CD4-positive, CD25-positive, alpha-beta regulatory T cell (primary cell): ENCODE data around the gene SLC29A1. TPM values are rescaled to one million over a fixed set of nuclear protein-coding genes. Genes with fewer than 3 reads are reported as not detected.
"Not testable (repeated sequence)": the region's sequence is repeated elsewhere in the genome, so short reads cannot be mapped to it uniquely, and the experiment has no call there.

ENCODE experiments used
- ATAC-seq, 2 donors: fragments of 150-1000 bp; cut with Tn5 transposase; one replicate each; pipeline ENCODE4 v1.10.0; 2021; ENCODE audit warnings: low read depth in 2 of 2, moderate number of reproducible peaks in 2 of 2, moderate library complexity in 1 of 2
- DNase-seq, 3 donors: peaks; one replicate each; pipeline versions ENCODE4 v3.0.0 to v3.0.0-alpha.2; 2012 to 2022; ENCODE audit warnings: mixed read lengths in 1 of 3
- H3K27ac ChIP-seq: one replicate; pipeline ENCODE4 v1.7.0; 2013; ENCODE audit warnings: mild to moderate bottlenecking, low read length; ENCODE audit not compliant: insufficient read depth, poor library complexity, severe bottlenecking
- H3K27me3 ChIP-seq: one replicate; pipeline ENCODE4 v1.7.0; 2013; ENCODE audit warnings: low read length; ENCODE audit not compliant: control insufficient read depth, insufficient read depth
- H3K36me3 ChIP-seq: one replicate; pipeline ENCODE4 v1.7.0; 2013; ENCODE audit warnings: mild to moderate bottlenecking, low read length, moderate library complexity; ENCODE audit not compliant: control insufficient read depth, insufficient read depth
- H3K4me1 ChIP-seq: 2 replicates; pipeline ENCODE4 v1.7.0; 2013; ENCODE audit warnings: mild to moderate bottlenecking, low read length; ENCODE audit not compliant: insufficient read depth, control insufficient read depth, poor library complexity, severe bottlenecking
- H3K4me3 ChIP-seq: one replicate; pipeline ENCODE4 v1.7.0; 2013; ENCODE audit warnings: low read depth, mild to moderate bottlenecking, low read length, moderate library complexity
- H3K9me3 ChIP-seq, 2 experiments: 1 replicate in 1 of 2; 2 replicates in 1 of 2; pipeline ENCODE4 v1.7.0; 2013; ENCODE audit warnings: low read length in 2 of 2, mild to moderate bottlenecking in 1 of 2, moderate library complexity in 1 of 2; ENCODE audit not compliant: control insufficient read depth in 2 of 2
- H3K27ac Mint-ChIP-seq, 3 donors: one replicate each; pipeline ENCODE4 v1.8.0; 2020 to 2022; ENCODE audit warnings: mild to moderate bottlenecking in 3 of 3, mixed read lengths in 3 of 3, moderate library complexity in 2 of 3
- H3K27me3 Mint-ChIP-seq: one replicate; pipeline ENCODE4 v1.8.0; 2022; ENCODE audit warnings: mild to moderate bottlenecking, mixed read lengths
- H3K36me3 Mint-ChIP-seq: one replicate; pipeline ENCODE4 v1.8.0; 2020; ENCODE audit warnings: mixed read lengths
- H3K4me1 Mint-ChIP-seq, 4 donors: one replicate each; pipeline ENCODE4 v1.8.0; 2020 to 2022; ENCODE audit warnings: mixed read lengths in 4 of 4, mild to moderate bottlenecking in 1 of 4
- H3K4me3 Mint-ChIP-seq, 4 donors: one replicate each; pipeline ENCODE4 v1.8.0; 2020 to 2022; ENCODE audit warnings: mild to moderate bottlenecking in 4 of 4, mixed read lengths in 4 of 4, moderate library complexity in 3 of 4
- H3K9me3 Mint-ChIP-seq, 7 donors: one replicate each; pipeline ENCODE4 v1.8.0; 2020 to 2022; ENCODE audit warnings: mixed read lengths in 7 of 7, mild to moderate bottlenecking in 3 of 7, moderate library complexity in 2 of 7
- polyA plus RNA-seq, 4 donors: library from polyadenylated mRNA; unstranded; fragments of 300-500 nt; fragmentation: Illumina TruSeq; gene quantifications; one replicate each; pipeline ENCODE4 v1.2.3, GENCODE V29; 2021
- total RNA-seq: library from RNA; stranded (reverse); gene quantifications from one replicate; pipeline ENCODE4 v1.2.3, GENCODE V29; 2022

Gene SLC29A1
- total and polyA plus RNA-seq, 5 donors from 2014 or later: 2.6 to 6.1 (median 3.6) TPM

GRCh38 chr6:44188819-44189218 lies 34.6 kb upstream of the SLC29A1 start:
- Mint-ChIP-seq H3K9me3 (peaks cover 0 to 2% (median 0%) of the 10 kb centered on the region in 7 donors), H3K4me3 (no peak overlapping the region), H3K36me3 (no peaks in the 10 kb centered on the region), H3K27ac (no peak overlapping the region), H3K4me1 (peaks cover 5 to 12% (median 8%) of the 10 kb centered on the region in 4 donors), H3K27me3 (no peaks in the 10 kb centered on the region)
- no peaks in the 10 kb centered on the region for H3K9me3 ChIP-seq
- no peaks in the 10 kb centered on the region for H3K36me3 ChIP-seq
- ATAC-seq (no peak), DNase-seq (no peak)
- H3K27me3 ChIP-seq: no peaks in the 10 kb centered on the region
- no peak overlapping the region for H3K27ac ChIP-seq
- no peak overlapping the region for H3K4me3 ChIP-seq
- H3K4me1 ChIP-seq: peaks cover 5% of the 10 kb centered on the region

GRCh38 chr6:44189257-44189656 lies 34.1 kb upstream of the SLC29A1 start:
- H3K27ac Mint-ChIP-seq: no peak overlapping the region
- Histone ChIP-seq H3K4me3 (no peak overlapping the region), H3K27me3 (no peaks in the 10 kb centered on the region), H3K9me3 (no peaks in the 10 kb centered on the region), H3K36me3 (no peaks in the 10 kb centered on the region), H3K27ac (no peak overlapping the region), H3K4me1 (peaks cover 5% of the 10 kb centered on the region)
- H3K36me3 Mint-ChIP-seq: no peaks in the 10 kb centered on the region
- no peak overlapping the region for H3K4me3 Mint-ChIP-seq
- H3K9me3 Mint-ChIP-seq: peaks cover 0 to 2% (median 0%) of the 10 kb centered on the region in 7 donors
- peaks cover 5 to 12% (median 8%) of the 10 kb centered on the region in 4 donors for H3K4me1 Mint-ChIP-seq
- H3K27me3 Mint-ChIP-seq: peaks cover 2% of the 10 kb centered on the region
- DNase-seq: no peak
- no peak for ATAC-seq

- H3K27ac ChIP-seq: no peak overlapping the region
- Mint-ChIP-seq H3K27ac (no peak overlapping the region), H3K9me3 (peaks cover 0 to 2% (median 0%) of the 10 kb centered on the region in 7 donors), H3K27me3 (peaks cover 6% of the 10 kb centered on the region), H3K4me3 (no peak overlapping the region), H3K36me3 (no peaks in the 10 kb centered on the region), H3K4me1 (peaks cover 5 to 8% (median 6%) of the 10 kb centered on the region in 4 donors)
- no peaks in the 10 kb centered on the region for H3K36me3 ChIP-seq
- no peak overlapping the region for H3K4me3 ChIP-seq
- ATAC-seq (no peak), DNase-seq (peak in 1 of 3 donors; percentile 15)
- peaks cover 4% of the 10 kb centered on the region for H3K4me1 ChIP-seq
- H3K9me3 ChIP-seq: no peaks in the 10 kb centered on the region
- no peaks in the 10 kb centered on the region for H3K27me3 ChIP-seq
These were observed 32.7 kb upstream of the SLC29A1 start for GRCh38 chr6:44190715-44191114.

GRCh38 chr6:44192428-44193041 lies 30.9 kb upstream of the SLC29A1 start:
- H3K27me3 ChIP-seq: no peaks in the 10 kb centered on the region

DNA sequence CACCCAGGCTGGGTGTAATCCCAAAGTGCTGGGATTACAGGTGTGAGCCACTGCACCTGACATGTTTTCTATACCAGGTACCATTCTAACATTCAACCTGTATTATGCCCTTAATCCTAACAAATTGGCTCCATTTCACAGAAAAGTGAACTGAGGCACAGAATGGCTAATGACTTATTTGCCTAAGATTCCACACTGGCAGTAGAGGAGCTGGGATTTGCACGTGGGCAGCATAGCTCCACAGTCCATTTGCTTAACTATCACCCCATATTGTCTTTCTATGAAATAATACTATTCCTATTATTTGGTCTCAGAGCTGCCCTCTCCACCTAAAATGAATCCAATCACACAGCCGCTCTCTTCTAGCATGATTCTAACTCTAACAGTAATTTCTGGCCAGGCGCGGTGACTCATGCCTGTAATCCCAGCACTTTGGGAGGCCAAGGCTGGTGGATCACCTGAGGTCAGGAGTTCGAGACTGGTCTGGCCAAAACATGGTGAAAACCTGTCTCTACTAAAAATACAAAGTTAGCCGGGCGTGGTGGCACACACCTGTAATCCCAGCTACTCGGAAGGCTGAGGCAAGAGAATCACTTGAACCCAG lies 30.0 kb upstream of the SLC29A1 start:
- no peaks in the 10 kb centered on the region for H3K36me3 Mint-ChIP-seq
- H3K27me3 Mint-ChIP-seq: peaks cover 6% of the 10 kb centered on the region
- no peak for ATAC-seq
- no peak overlapping the region for H3K27ac ChIP-seq
- no peaks in the 10 kb centered on the region for H3K36me3 ChIP-seq
- H3K4me1 Mint-ChIP-seq: no peaks in the 10 kb centered on the region
- H3K27ac Mint-ChIP-seq: peak overlapping the region in 1 of 3 donors; percentile 15
- no peak for DNase-seq
- no peaks in the 10 kb centered on the region for H3K9me3 ChIP-seq
- H3K9me3 Mint-ChIP-seq: peaks cover 0 to 2% (median 0%) of the 10 kb centered on the region in 7 donors
- H3K4me1 ChIP-seq: no peaks in the 10 kb centered on the region
- no peak overlapping the region for H3K4me3 Mint-ChIP-seq
- H3K27me3 ChIP-seq: no peaks in the 10 kb centered on the region
- no peak overlapping the region for H3K4me3 ChIP-seq

More at GRCh38 chr6:44192428-44193041, 30.9 kb upstream of the SLC29A1 start:
- Mint-ChIP-seq H3K4me3 (no peak overlapping the region), H3K27ac (no peak overlapping the region), H3K9me3 (peaks cover 0 to 2% (median 0%) of the 10 kb centered on the region in 7 donors), H3K4me1 (no peaks in the 10 kb centered on the region), H3K27me3 (peaks cover 6% of the 10 kb centered on the region), H3K36me3 (no peaks in the 10 kb centered on the region)
- Histone ChIP-seq H3K27ac (no peak overlapping the region), H3K4me1 (no peaks in the 10 kb centered on the region), H3K4me3 (no peak overlapping the region), H3K36me3 (no peaks in the 10 kb centered on the region), H3K9me3 (no peaks in the 10 kb centered on the region)
- DNase-seq (no peak), ATAC-seq (no peak)

DNA sequence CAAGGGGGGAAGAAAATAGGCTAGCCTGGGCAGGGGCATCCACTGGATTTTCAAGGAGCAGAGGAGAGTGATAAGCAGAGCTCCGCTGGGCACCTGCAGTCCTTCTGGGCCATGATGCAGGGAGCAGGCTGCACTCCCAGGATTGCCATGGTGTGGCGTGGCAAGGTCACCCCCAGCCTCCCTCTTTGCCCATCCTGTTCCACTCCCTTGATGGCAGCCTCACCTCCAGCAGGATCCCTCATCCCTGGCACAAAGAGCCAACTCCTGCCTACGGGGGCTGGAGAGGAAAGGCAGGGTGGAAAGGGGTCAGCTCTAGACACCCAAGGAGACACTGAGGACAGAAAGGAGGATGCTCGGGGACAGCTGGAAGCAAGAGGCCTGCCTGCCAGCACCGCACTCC lies 29.1 kb upstream of the SLC29A1 start:
- Histone ChIP-seq H3K27ac (no peak overlapping the region), H3K4me3 (no peak overlapping the region), H3K27me3 (no peaks in the 10 kb centered on the region), H3K9me3 (no peaks in the 10 kb centered on the region), H3K4me1 (no peaks in the 10 kb centered on the region), H3K36me3 (no peaks in the 10 kb centered on the region)
- Mint-ChIP-seq H3K9me3 (peaks cover 0 to 2% (median 0%) of the 10 kb centered on the region in 7 donors), H3K27ac (no peak overlapping the region), H3K27me3 (peaks cover 6% of the 10 kb centered on the region), H3K4me1 (no peaks in the 10 kb centered on the region), H3K36me3 (no peaks in the 10 kb centered on the region), H3K4me3 (peak overlapping the region in 1 of 4 donors; percentile 58)
- no peak for DNase-seq
- no peak for ATAC-seq

DNA sequence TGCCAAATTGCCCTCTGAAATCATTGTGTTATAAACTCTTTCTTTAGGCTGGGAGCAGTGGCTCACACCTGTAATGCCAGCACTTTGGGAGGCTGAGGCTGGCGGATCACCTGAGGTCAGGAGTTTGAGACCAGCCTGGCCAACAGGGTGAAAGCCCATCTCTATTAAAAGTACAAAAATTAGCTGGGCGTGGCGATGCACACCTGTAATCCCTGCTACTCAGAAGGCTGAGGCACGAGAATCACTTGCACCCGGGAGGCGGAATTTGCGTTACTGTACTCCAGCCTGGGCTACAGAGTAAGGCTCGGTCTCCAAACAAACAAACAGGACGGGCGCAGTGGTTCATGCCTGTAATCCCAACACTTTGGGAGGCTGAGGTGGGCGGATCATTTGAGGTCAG lies 27.0 kb upstream of the SLC29A1 start:
- H3K4me1 Mint-ChIP-seq: not testable (repeated sequence)

GRCh38 chr6:44198684-44199083 lies 24.7 kb upstream of the SLC29A1 start:
- H3K4me3 ChIP-seq: no peak overlapping the region
- Mint-ChIP-seq H3K27me3 (peaks cover 6% of the 10 kb centered on the region), H3K4me3 (no peak overlapping the region), H3K36me3 (no peaks in the 10 kb centered on the region), H3K27ac (peak overlapping the region in 1 of 3 donors; percentile 63), H3K9me3 (no peaks in the 10 kb centered on the region), H3K4me1 (no peaks in the 10 kb centered on the region)
- no peaks in the 10 kb centered on the region for H3K4me1 ChIP-seq
- H3K27ac ChIP-seq: no peak overlapping the region
- DNase-seq (no peak), ATAC-seq (no peak)
- H3K27me3 ChIP-seq: no peaks in the 10 kb centered on the region
- no peaks in the 10 kb centered on the region for H3K9me3 ChIP-seq
- no peaks in the 10 kb centered on the region for H3K36me3 ChIP-seq

More for the DNA sequence above, 27.0 kb upstream of the SLC29A1 start:
- H3K4me1 ChIP-seq, H3K27ac Mint-ChIP-seq, H3K9me3 ChIP-seq, H3K27ac ChIP-seq, H3K4me3 ChIP-seq, ATAC-seq, DNase-seq, H3K9me3 Mint-ChIP-seq, H3K27me3 ChIP-seq, H3K4me3 Mint-ChIP-seq, H3K36me3 Mint-ChIP-seq, H3K36me3 ChIP-seq, H3K27me3 Mint-ChIP-seq: not testable (repeated sequence)
